Stimulated activated CD4-positive, alpha-beta T cell treated with anti-CD3 and anti-CD28 coated beads, Interleukin-1b, Interleukin-23, amount 100 ng/mL, for 48 hours (primary cell): ENCODE results near the gene GLIPR1.
A peak's percentile ranks its signal among the peaks of the same experiment; 100 is the strongest.
"Not testable (repeated sequence)": the region's sequence is repeated elsewhere in the genome, so short reads cannot be mapped to it uniquely, and the experiment has no call there.

Experiments used
- DNase-seq: peaks from one replicate; pipeline ENCODE4 v3.0.0-alpha.2; 2020

GLIPR1 gene

GRCh38 chr12:75476071-75476470 is 4.5 kb upstream of the GLIPR1 start:
- peak; percentile 62 for DNase-seq

GRCh38 chr12:75477137-75477536 is 3.4 kb upstream of the GLIPR1 start:
- peak; percentile 14 for DNase-seq

GRCh38 chr12:75478116-75478794 is 2.3 kb upstream of the GLIPR1 start:
- peak; percentile 41 for DNase-seq

- DNase-seq = no peak
Measured at GRCh38 chr12:75479963-75480461, 543 bp upstream of the GLIPR1 start.

GRCh38 chr12:75481013-75481705 is 604 bp downstream of the GLIPR1 start:
- DNase-seq = no peak

- DNase-seq = no peak
Measured at GRCh38 chr12:75481774-75482173, 1.2 kb downstream of the GLIPR1 start.

- no peak for DNase-seq
Measured at GRCh38 chr12:75482646-75483045, 2.1 kb downstream of the GLIPR1 start.

GRCh38 chr12:75483431-75483830 is 2.9 kb downstream of the GLIPR1 start:
- no peak for DNase-seq

GRCh38 chr12:75484450-75484849 is 3.9 kb downstream of the GLIPR1 start:
- DNase-seq = not testable (repeated sequence)

- DNase-seq = no peak
Measured at GRCh38 chr12:75487308-75487707, 6.8 kb downstream of the GLIPR1 start.

- DNase-seq = no peak
Measured at GRCh38 chr12:75488553-75488952, 8.0 kb downstream of the GLIPR1 start.

GRCh38 chr12:75489187-75489586 is 8.6 kb downstream of the GLIPR1 start:
- DNase-seq = no peak

GRCh38 chr12:75489613-75490210 is 9.2 kb downstream of the GLIPR1 start:
- DNase-seq = peak; percentile 57

GRCh38 chr12:75491169-75491568 is 10.6 kb downstream of the GLIPR1 start:
- DNase-seq = no peak

- no peak for DNase-seq
Measured at GRCh38 chr12:75503459-75503858, 22.9 kb downstream of the GLIPR1 start.

- no peak for DNase-seq
Measured at GRCh38 chr12:75503866-75504265, 23.3 kb downstream of the GLIPR1 start.

GRCh38 chr12:75505706-75506312 is 25.3 kb downstream of the GLIPR1 start:
- DNase-seq = no peak

GRCh38 chr12:75507086-75507485 is 26.5 kb downstream of the GLIPR1 start:
- no peak for DNase-seq

GRCh38 chr12:75508159-75508558 is 27.6 kb downstream of the GLIPR1 start:
- DNase-seq = no peak

GRCh38 chr12:75509621-75510020 is 29.1 kb downstream of the GLIPR1 start:
- no peak for DNase-seq

- DNase-seq = peak; percentile 93
Measured at GRCh38 chr12:75511116-75512048, 30.8 kb downstream of the GLIPR1 start, which contains the start of gene KRR1. KRR1 (minus strand) TSS chr12:75511609; CDS start chr12:75511597, 12 bp downstream.

- DNase-seq = not testable (repeated sequence)
Measured at GRCh38 chr12:75521224-75521623, 40.7 kb downstream of the GLIPR1 start.
